Fibroblast of skin of scalp (primary cell): ENCODE data around the gene ZNF219.
A peak's percentile ranks its signal among the peaks of the same experiment; 100 is the strongest.

Source experiments
- DNase-seq: peaks from one replicate; pipeline ENCODE4 v3.0.0-alpha.2; 2013

Gene ZNF219

GRCh38 chr14:21084998-21085853, 13.2 kb downstream of the ZNF219 start:
- DNase-seq = peak; percentile 47

- DNase-seq = no peak
Measured at GRCh38 chr14:21084396-21084795, 14.1 kb downstream of the ZNF219 start.

- DNase-seq = no peak
Measured at GRCh38 chr14:21083565-21084325, 14.7 kb downstream of the ZNF219 start.

GRCh38 chr14:21081521-21082142, 16.8 kb downstream of the ZNF219 start:
- DNase-seq = no peak

GRCh38 chr14:21078726-21079125, 19.7 kb downstream of the ZNF219 start:
- DNase-seq = no peak

- DNase-seq = no peak
Measured at GRCh38 chr14:21078287-21078686, 20.2 kb downstream of the ZNF219 start.

- no peak for DNase-seq
Measured at GRCh38 chr14:21077672-21078071, 20.8 kb downstream of the ZNF219 start.

GRCh38 chr14:21075719-21076437, 22.6 kb downstream of the ZNF219 start:
- no peak for DNase-seq

GRCh38 chr14:21074398-21075272, 23.8 kb downstream of the ZNF219 start:
- no peak for DNase-seq

GRCh38 chr14:21073921-21074320, 24.5 kb downstream of the ZNF219 start:
- no peak for DNase-seq

GRCh38 chr14:21072781-21073339, 25.6 kb downstream of the ZNF219 start:
- DNase-seq = no peak

- peak; percentile 86 for DNase-seq
Measured at GRCh38 chr14:21072031-21072473, 26.4 kb downstream of the ZNF219 start.

GRCh38 chr14:21071225-21072030, 27.0 kb downstream of the ZNF219 start:
- peak; percentile 97 for DNase-seq

- peak; percentile 42 for DNase-seq
Measured at GRCh38 chr14:21070610-21071224, 27.7 kb downstream of the ZNF219 start.

GRCh38 chr14:21070083-21070609, 28.3 kb downstream of the ZNF219 start, which contains the start of gene ARHGEF40:
Gene ARHGEF40, plus strand, starts transcription at chr14:21070304. Its CDS starts 93 bp downstream, at chr14:21070397.
- DNase-seq = peak; percentile 68

- peak; percentile 49 for DNase-seq
Measured at GRCh38 chr14:21069388-21070082, 28.9 kb downstream of the ZNF219 start.

- peak; percentile 72 for DNase-seq
Measured at GRCh38 chr14:21068521-21069387, 29.7 kb downstream of the ZNF219 start.
